HG03064 (cell line): Measurements from ENCODE around the gene PCDHA1.
"Not testable (repeated sequence)": the region's sequence is repeated elsewhere in the genome, so short reads cannot be mapped to it uniquely, and the experiment has no call there.

Experiments
- ATAC-seq: cut with Tn5 transposase; IDR thresholded peaks from one replicate; pipeline ENCODE4 v1.9.1; 2021; ENCODE audit warnings: low read depth; ENCODE audit not compliant: unreplicated experiment

PCDHA1 gene

GRCh38 chr5:140848139-140849102, 62.5 kb downstream of the PCDHA1 start, which contains the start of gene PCDHA9:
Gene PCDHA9, plus strand, starts transcription at chr5:140848382. Its CDS starts 114 bp downstream, at chr5:140848496.
- ATAC-seq, result not testable (repeated sequence)

- ATAC-seq, result not testable (repeated sequence)
These were observed 64.1 kb downstream of the PCDHA1 start for GRCh38 chr5:140849831-140850634.

DNA sequence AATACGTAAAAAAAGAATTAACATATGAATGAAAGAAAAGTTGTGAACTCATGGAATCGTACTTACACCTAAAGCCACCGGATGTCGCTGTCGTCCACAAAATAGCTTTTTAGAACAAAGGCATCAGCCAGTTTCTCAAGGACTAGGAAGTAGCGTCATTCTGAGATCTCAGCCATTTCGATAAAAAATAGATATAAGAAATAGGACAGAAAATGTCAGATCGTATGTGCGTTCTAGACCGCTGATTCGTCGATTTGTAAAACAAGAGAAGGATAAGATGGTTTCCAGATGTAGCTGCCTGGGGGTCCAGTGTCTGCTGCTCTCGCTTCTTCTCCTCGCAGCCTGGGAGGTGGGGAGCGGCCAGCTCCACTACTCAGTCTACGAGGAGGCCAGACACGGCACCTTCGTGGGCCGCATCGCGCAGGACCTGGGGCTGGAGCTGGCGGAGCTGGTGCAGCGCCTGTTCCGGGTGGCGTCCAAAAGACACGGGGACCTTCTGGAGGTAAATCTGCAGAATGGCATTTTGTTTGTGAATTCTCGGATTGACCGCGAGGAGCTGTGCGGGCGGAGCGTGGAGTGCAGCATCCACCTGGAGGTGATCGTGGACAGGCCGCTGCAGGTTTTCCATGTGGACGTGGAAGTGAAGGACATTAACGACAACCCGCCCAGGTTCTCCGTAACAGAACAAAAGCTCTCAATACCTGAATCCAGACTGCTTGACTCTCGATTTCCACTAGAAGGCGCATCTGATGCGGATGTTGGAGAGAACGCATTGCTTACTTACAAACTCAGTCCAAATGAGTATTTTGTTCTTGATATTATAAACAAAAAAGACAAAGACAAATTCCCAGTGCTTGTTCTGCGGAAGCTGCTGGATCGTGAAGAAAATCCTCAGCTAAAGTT, 70.1 kb downstream of the PCDHA1 start, which contains the start of gene PCDHA10:
Gene PCDHA10, plus strand, starts transcription at position 126 of the 903 bp plus-strand sequence. Its CDS starts 152 bp downstream, at position 278.
- no peak for ATAC-seq

DNA sequence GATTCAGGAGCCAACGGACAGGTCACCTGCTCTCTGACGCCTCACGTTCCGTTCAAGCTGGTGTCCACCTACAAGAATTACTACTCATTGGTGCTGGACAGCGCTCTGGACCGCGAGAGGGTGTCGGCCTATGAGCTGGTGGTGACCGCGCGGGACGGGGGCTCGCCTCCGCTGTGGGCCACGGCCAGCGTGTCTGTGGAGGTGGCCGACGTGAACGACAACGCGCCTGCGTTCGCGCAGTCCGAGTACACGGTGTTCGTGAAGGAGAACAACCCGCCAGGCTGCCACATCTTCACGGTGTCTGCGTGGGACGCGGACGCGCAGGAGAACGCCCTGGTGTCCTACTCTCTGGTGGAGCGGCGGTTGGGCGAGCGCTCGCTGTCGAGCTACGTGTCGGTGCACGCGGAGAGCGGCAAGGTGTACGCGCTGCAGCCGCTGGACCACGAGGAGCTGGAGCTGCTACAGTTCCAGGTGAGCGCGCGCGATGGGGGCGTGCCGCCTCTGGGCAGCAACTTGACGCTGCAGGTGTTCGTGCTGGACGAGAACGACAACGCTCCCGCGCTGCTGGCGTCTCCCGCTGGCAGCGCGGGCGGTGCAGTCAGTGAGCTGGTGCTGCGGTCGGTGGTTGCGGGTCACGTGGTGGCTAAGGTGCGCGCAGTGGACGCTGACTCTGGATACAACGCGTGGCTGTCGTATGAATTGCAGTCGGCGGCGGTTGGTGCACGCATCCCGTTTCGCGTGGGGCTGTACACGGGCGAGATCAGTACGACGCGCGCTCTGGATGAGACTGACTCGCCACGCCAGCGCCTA, 71.4 kb downstream of the PCDHA1 start:
- no peak for ATAC-seq

DNA sequence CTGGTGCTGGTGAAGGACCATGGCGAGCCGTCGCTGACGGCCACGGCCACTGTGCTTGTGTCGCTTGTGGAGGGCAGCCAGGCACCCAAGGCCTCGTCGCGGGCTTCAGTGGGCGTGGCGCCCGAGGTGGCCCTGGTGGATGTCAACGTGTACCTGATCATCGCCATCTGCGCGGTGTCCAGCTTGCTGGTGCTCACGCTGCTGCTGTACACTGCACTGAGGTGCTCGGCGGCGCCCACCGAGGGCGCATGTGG, 72.0 kb downstream of the PCDHA1 start:
- no peak for ATAC-seq

GRCh38 chr5:140862441-140863295, 76.7 kb downstream of the PCDHA1 start:
- no peak for ATAC-seq

DNA sequence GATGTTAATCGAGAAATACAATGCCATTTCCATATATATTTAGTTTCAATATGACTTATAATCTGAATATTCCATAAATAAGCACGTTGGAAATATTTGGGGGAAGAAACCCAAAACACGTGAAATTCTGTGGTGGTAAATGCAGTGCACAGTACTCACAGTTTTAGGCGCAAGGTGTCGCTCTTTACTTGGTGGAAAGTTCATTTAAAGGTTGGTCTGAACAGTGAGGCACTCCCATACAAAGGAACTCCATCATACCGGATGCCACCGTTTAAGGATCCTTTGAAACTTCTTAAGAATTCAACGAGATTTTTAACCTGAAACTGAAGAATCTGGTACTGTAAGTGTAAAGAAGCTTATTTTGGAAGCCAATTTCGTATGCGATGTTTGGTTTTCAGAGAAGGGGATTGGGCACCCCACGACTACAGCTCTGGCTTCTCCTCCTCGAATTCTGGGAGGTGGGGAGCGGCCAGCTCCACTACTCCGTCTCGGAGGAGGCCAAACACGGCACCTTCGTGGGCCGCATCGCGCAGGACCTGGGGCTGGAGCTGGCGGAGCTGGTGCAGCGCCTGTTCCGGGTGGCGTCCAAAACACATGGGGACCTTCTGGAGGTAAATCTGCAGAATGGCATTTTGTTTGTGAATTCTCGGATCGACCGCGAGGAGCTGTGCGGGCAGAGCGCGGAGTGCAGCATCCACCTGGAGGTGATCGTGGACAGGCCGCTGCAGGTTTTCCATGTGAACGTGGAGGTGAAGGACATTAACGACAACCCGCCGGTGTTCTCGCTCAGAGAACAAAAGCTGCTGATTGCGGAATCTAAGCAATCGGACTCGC, 83.0 kb downstream of the PCDHA1 start, which contains the start of gene PCDHA11:
Gene PCDHA11, plus strand, starts transcription at position 237 of the 834 bp plus-strand sequence. Its CDS starts 147 bp downstream, at position 384.
- no peak for ATAC-seq

DNA sequence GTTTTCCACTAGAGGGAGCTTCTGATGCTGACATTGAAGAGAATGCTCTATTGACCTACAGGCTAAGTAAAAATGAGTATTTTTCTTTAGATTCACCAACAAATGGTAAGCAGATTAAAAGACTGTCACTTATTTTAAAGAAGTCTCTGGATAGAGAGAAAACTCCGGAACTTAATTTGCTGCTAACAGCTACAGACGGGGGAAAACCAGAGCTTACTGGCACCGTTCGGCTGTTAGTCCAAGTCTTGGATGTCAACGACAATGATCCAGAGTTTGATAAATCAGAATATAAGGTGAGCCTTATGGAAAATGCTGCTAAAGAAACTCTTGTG, 83.6 kb downstream of the PCDHA1 start:
- ATAC-seq, result no peak

DNA sequence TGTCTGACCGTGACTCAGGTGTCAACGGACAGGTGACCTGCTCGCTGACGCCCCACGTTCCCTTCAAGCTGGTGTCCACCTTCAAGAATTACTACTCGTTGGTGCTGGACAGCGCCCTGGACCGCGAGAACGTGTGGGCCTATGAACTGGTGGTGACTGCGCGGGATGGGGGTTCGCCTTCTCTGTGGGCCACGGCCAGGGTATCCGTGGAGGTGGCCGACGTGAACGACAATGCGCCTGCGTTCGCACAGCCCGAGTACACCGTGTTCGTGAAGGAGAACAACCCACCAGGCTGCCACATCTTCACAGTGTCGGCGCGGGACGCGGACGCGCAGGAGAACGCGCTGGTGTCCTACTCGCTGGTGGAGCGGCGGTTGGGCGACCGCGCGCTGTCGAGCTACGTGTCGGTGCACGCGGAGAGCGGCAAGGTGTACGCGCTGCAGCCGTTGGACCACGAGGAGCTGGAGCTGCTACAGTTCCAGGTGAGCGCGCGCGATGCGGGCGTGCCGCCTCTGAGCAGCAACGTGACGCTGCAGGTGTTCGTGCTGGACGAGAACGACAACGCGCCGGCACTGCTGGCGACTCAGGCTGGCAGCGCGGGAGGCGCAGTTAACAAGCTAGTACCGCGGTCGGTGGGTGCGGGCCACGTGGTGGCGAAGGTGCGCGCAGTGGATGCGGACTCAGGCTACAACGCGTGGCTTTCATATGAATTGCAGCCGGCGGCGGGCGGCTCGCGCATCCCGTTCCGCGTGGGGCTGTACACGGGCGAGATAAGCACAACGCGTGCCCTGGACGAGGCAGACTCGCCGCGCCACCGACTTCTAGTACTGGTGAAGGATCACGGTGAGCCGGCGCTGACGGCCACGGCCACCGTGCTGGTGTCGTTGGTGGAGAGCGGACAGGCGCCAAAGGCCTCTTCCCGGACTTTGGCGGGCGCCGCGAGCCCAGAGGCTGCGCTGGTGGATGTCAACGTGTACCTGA, 84.6 kb downstream of the PCDHA1 start:
- ATAC-seq, result no peak

DNA sequence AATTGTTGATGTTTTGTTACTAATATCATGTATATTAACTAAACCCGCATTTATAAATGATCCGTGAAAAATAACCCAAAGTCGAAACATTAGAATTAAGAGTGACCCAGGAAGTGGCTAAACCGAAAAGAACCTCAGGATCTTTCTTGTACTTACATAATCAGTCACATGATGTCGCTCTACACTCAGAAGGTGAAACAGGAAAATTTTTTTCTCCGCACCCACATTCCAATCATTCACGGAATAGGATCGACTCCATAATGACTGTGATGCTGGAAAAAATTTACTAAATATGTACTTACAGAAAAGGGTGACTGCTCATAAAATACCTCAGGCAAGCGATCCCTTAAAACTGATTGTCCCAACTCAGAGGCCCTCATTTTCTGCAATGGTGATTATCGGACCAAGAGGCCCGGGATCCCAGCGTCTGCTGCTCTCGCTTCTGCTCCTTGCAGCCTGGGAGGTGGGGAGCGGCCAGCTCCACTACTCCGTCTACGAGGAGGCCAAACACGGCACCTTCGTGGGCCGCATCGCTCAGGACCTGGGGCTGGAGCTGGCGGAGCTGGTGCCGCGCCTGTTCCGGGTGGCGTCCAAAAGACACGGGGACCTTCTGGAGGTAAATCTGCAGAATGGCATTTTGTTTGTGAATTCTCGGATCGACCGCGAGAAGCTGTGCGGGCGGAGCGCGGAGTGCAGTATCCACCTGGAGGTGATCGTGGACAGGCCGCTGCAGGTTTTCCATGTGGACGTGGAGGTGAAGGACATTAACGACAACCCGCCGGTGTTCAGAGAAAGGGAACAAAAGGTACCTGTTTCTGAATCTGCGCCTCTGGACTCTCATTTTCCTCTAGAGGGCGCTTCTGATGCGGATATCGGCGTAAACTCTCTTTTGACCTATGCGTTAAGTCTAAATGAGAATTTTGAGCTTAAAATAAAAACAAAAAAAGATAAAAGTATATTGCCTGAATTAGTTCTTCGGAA, 89.4 kb downstream of the PCDHA1 start, which contains the start of gene PCDHA12:
Gene PCDHA12, plus strand, starts transcription at position 224 of the 981 bp plus-strand sequence. Its CDS starts 165 bp downstream, at position 389.
- ATAC-seq, result no peak

DNA sequence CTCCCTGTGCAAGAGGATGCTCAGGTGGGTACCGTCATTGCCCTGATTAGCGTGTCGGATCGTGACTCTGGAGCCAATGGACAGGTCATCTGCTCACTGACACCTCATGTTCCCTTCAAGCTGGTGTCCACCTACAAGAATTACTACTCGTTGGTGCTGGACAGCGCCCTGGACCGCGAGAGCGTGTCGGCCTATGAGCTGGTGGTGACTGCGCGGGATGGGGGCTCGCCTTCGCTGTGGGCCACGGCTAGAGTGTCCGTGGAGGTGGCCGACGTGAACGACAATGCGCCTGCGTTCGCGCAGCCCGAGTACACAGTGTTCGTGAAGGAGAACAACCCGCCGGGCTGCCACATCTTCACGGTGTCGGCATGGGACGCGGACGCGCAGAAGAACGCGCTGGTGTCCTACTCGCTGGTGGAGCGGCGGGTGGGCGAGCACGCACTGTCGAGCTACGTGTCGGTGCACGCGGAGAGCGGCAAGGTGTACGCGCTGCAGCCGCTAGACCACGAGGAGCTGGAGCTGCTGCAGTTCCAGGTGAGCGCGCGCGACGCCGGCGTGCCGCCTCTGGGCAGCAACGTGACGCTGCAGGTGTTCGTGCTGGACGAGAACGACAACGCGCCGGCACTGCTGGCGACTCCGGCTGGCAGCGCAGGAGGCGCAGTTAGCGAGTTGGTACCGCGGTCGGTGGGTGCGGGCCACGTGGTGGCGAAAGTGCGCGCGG, 90.8 kb downstream of the PCDHA1 start:
- not testable (repeated sequence) for ATAC-seq

GRCh38 chr5:140877262-140877581, 91.3 kb downstream of the PCDHA1 start:
- ATAC-seq, result no peak

- ATAC-seq, result no peak
These were observed 96.1 kb downstream of the PCDHA1 start, which contains the start of gene PCDHA13 for GRCh38 chr5:140881889-140882590. Gene PCDHA13, plus strand, starts transcription at chr5:140882124. Its CDS starts 145 bp downstream, at chr5:140882269.

- no peak for ATAC-seq
These were observed 96.6 kb downstream of the PCDHA1 start for GRCh38 chr5:140882591-140882899.
